ENCODE measurements around the gene TRIAP1. TPM values are rescaled to one million over a fixed set of nuclear protein-coding genes. Genes with fewer than 3 reads are reported as not detected.

Gene TRIAP1
- polyA plus RNA-seq, 1 donor (not counting 4 experiments of a cell fraction or from before 2014, with no cell fraction given): 71.1 TPM

DNA sequence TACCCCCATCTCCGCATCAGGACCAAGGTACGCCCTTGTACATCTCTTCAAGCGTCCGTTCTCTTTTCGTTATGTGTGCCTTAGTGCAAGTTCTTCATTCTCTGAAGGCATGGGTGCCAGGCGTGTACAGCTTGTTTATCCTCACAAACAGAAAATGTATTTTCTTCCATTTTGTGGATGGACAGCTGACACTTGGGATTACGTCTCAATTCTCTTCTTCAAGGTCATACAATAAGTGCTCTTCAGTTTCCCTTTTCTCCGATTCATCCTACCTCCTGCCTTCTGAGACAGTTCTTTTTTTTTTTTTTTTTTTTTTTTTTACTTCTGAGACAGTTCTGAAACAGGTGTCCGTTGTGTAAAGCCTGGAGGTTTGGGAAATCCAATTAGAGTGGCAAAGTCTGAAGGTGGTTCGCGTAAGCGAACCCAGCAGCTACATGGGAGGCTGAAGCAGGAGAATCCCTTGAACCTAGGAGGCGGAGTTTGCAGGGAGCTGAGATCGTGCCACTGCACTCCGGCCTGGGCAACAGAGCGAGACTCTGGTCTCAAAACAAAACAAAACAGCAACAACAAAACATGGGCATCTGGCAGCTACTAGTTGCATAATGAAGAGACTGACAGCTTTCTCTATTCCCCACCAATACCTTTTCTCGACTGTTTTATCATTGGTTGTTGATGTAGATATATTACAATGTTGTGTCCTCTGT lies 7.5 kb downstream of the TRIAP1 start:
- Histone ChIP-seq H3K79me2 (ENCODE audit: control insufficient read depth, insufficient read depth, low read length) (peaks cover 46% of the 10 kb centered on the region), H4K20me1 (ENCODE audit: control insufficient read depth, extremely low read depth, insufficient read depth, low read length) (no peaks in the 10 kb centered on the region), H3K27me3 (ENCODE audit: control insufficient read depth, extremely low read depth, insufficient read depth, low read length) (no peaks in the 10 kb centered on the region), H3K9ac (ENCODE audit: control insufficient read depth, extremely low read depth, insufficient read depth, low read length) (peak overlapping the region; percentile 84), H3K4me2 (ENCODE audit: control insufficient read depth, extremely low read depth, insufficient read depth, low read depth, low read length) (peak overlapping the region; percentile 96), H3K9me3 (ENCODE audit: control insufficient read depth, low read depth, low read length) (no peaks in the 10 kb centered on the region), H3K36me3 (ENCODE audit: control insufficient read depth in 2 of 2, extremely low read depth in 1 of 2, insufficient read depth in 2 of 2, low read length in 2 of 2) (peaks cover 6 to 11% of the 10 kb centered on the region in 2 experiments), H3K27ac (ENCODE audit: control insufficient read depth, insufficient read depth, low read length) (peak overlapping the region; percentile 36), H3K9me1 (ENCODE audit: control insufficient read depth, extremely low read depth, insufficient read depth, low read length) (no peaks in the 10 kb centered on the region), H3K4me3 (ENCODE audit: control insufficient read depth in 2 of 3, extremely low read depth in 1 of 3, insufficient read depth in 2 of 3, low read depth in 1 of 3, low read length in 3 of 3) (peak overlapping the region; percentile 61 to 95 (median 94)), H3K4me1 (ENCODE audit: control insufficient read depth, extremely low read depth, insufficient read depth, low read length) (peaks cover 21% of the 10 kb centered on the region), H2AFZ (ENCODE audit: control insufficient read depth, low read length) (peak overlapping the region; percentile 80)
- TF ChIP-seq CTCF (optimal IDR thresholded peaks at IDR 0.05 in 1 of 3, IDR thresholded peaks at IDR 0.05 in 1 of 3, conservative IDR thresholded peaks at IDR 0.05 in 1 of 3; ENCODE audit: extremely low read depth in 1 of 3, insufficient read depth in 2 of 3, low read length in 3 of 3) (no peak), EZH2 (IDR thresholded peaks at IDR 0.05; ENCODE audit: low read length) (no peak)
- dilution Hi-C loops (cut with MboI; ENCODE audit: extremely low pct_ligation_motif_present, low sequenced_read_pairs): no loop called here
- DNase-seq (ENCODE audit: low read depth, low spot score) (no peak), FAIRE-seq (no peak)

DNA sequence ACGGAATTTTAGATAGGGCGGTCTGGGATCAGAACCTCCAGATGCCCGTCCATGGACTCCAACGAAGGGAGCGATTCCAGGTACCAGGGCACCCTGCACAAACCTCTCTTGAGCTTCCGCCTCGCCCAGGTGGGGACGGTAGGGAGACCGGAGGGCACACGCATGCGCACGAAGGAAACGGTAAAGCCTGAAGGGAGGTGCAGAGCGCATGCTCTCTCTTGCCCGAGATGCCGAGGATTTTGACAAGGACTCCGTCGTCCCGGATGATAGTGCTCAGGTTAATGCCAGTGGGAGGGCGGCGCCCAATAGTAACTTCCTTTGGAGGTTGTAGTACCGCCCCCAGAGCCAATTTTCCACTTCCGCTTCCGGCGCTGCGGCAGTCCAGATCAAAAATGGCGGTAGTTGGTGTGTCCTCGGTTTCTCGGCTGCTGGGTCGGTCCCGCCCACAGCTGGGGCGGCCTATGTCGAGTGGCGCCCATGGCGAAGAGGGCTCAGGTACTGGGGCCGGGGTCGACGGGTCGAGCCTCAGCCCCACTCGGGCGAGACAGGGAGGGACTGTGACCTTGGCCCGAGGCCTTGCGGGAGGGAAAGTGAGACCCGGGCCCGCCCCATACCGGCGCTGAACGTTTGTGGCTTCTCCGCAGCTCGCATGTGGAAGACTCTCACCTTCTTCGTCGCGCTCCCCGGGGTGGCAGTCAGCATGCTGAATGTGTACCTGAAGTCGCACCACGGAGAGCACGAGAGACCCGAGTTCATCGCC lies 8.3 kb downstream of the TRIAP1 start, which contains the start of gene COX6A1:
TSS of gene COX6A1 (plus strand) at position 379 of the 760 bp plus-strand sequence. CDS start at position 393, 14 bp downstream.
- TF ChIP-seq CTCF (optimal IDR thresholded peaks at IDR 0.05 in 1 of 3, IDR thresholded peaks at IDR 0.05 in 1 of 3, conservative IDR thresholded peaks at IDR 0.05 in 1 of 3; ENCODE audit: extremely low read depth in 1 of 3, insufficient read depth in 2 of 3, low read length in 3 of 3): no peak
- TF ChIP-seq EZH2 (IDR thresholded peaks at IDR 0.05; ENCODE audit: low read length): no peak
- Histone ChIP-seq H2AFZ (ENCODE audit: control insufficient read depth, low read length) (peak within 1 kb of the TSS; percentile 98), H4K20me1 (ENCODE audit: control insufficient read depth, extremely low read depth, insufficient read depth, low read length) (no peaks in the 10 kb centered on the region), H3K36me3 (ENCODE audit: control insufficient read depth in 2 of 2, extremely low read depth in 1 of 2, insufficient read depth in 2 of 2, low read length in 2 of 2) (peaks cover 4 to 7% of the 10 kb centered on the region in 2 experiments), H3K9me1 (ENCODE audit: control insufficient read depth, extremely low read depth, insufficient read depth, low read length) (no peaks in the 10 kb centered on the region), H3K9me3 (ENCODE audit: control insufficient read depth, low read depth, low read length) (no peaks in the 10 kb centered on the region), H3K27me3 (ENCODE audit: control insufficient read depth, extremely low read depth, insufficient read depth, low read length) (no peaks in the 10 kb centered on the region), H3K4me1 (ENCODE audit: control insufficient read depth, extremely low read depth, insufficient read depth, low read length) (peaks cover 21% of the 10 kb centered on the region), H3K79me2 (ENCODE audit: control insufficient read depth, insufficient read depth, low read length) (peaks cover 40% of the 10 kb centered on the region), H3K4me2 (ENCODE audit: control insufficient read depth, extremely low read depth, insufficient read depth, low read depth, low read length) (peak within 1 kb of the TSS; percentile 96), H3K4me3 (ENCODE audit: control insufficient read depth in 2 of 3, extremely low read depth in 1 of 3, insufficient read depth in 2 of 3, low read depth in 1 of 3, low read length in 3 of 3) (peak within 1 kb of the TSS; percentile 61 to 95 (median 94)), H3K9ac (ENCODE audit: control insufficient read depth, extremely low read depth, insufficient read depth, low read length) (peak within 1 kb of the TSS; percentile 84), H3K27ac (ENCODE audit: control insufficient read depth, insufficient read depth, low read length) (peak within 1 kb of the TSS; percentile 51)
- dilution Hi-C loops (cut with MboI; ENCODE audit: extremely low pct_ligation_motif_present, low sequenced_read_pairs): no loop called here
- peak; percentile 98 for DNase-seq (ENCODE audit: low read depth, low spot score)
- FAIRE-seq: peak; percentile 61
